GM23338 (cell line): ENCODE measurements around the gene CAPZB. TPM values are rescaled to one million over a fixed set of nuclear protein-coding genes. Genes with fewer than 3 reads are reported as not detected.
A peak's percentile ranks its signal among the peaks of the same experiment; 100 is the strongest.

Source experiments
- ATAC-seq: fragments of 200-7000 bp; cut with Tn5 transposase; 3 replicates; pipeline ENCODE4 v1.9.1; 2020
- DNase-seq: peaks from one replicate; pipeline ENCODE4 v3.0.0-alpha.2; 2015; ENCODE audit warnings: low spot score
- H2AFZ ChIP-seq: fragments of 200-600 bp; sonication (generic); 2 replicates; pipeline ENCODE4 v1.8.0; 2016; ENCODE audit warnings: antibody characterized with exemption, mild to moderate bottlenecking, moderate library complexity
- H3F3A ChIP-seq: fragments of 200-600 bp; sonication (generic); replicated peaks from 2 replicates; pipeline ENCODE4 v1.8.0; 2017; ENCODE audit warnings: antibody characterized with exemption, mixed run types, low read depth
- H3K27ac ChIP-seq: fragments of 200-600 bp; sonication (generic); 2 replicates; pipeline ENCODE4 v1.6.1; 2016; ENCODE audit warnings: low read depth
- H3K27me3 ChIP-seq: fragments of 200-600 bp; sonication (generic); 2 replicates; pipeline ENCODE4 v1.8.0; 2016; ENCODE audit warnings: mild to moderate bottlenecking, mixed run types, moderate library complexity; ENCODE audit not compliant: insufficient read depth
- H3K36me3 ChIP-seq: fragments of 200-600 bp; sonication (generic); 2 replicates; pipeline ENCODE4 v1.8.0; 2016; ENCODE audit warnings: mild to moderate bottlenecking; ENCODE audit not compliant: insufficient read depth
- H3K4me1 ChIP-seq: fragments of 200-600 bp; sonication (generic); 2 replicates; pipeline ENCODE4 v1.8.0; 2016; ENCODE audit warnings: mild to moderate bottlenecking, moderate library complexity; ENCODE audit not compliant: insufficient read depth
- H3K4me2 ChIP-seq: fragments of 200-600 bp; sonication (generic); 2 replicates; pipeline ENCODE4 v1.7.1; 2017; ENCODE audit warnings: mixed run types
- H3K4me3 ChIP-seq: fragments of 200-600 bp; sonication (generic); 2 replicates; pipeline ENCODE4 v1.6.1; 2016; ENCODE audit warnings: mixed run types
- H3K79me2 ChIP-seq: fragments of 200-600 bp; sonication (generic); replicated peaks from 2 replicates; pipeline ENCODE4 v1.8.0; 2017; ENCODE audit warnings: mild to moderate bottlenecking; ENCODE audit not compliant: insufficient read depth
- H3K9me2 ChIP-seq: fragments of 200-600 bp; sonication (generic); 2 replicates; pipeline ENCODE4 v1.8.0; 2017; ENCODE audit not compliant: insufficient read depth
- H4K20me1 ChIP-seq: fragments of 200-600 bp; sonication (generic); replicated peaks from 2 replicates; pipeline ENCODE4 v1.8.0; 2017; ENCODE audit warnings: mild to moderate bottlenecking; ENCODE audit not compliant: insufficient read depth
- H3K27ac Mint-ChIP-seq: 2 replicates; pipeline ENCODE4 v1.8.0; 2020; ENCODE audit warnings: inconsistent platforms, mild to moderate bottlenecking, moderate library complexity, mixed read lengths
- H3K27me3 Mint-ChIP-seq: 3 replicates; pipeline ENCODE4 v1.8.0; 2022; ENCODE audit warnings: low read depth, mild to moderate bottlenecking, moderate library complexity, mixed read lengths, inconsistent platforms; ENCODE audit not compliant: insufficient read depth, poor library complexity
- H3K36me3 Mint-ChIP-seq: 3 replicates; pipeline ENCODE4 v1.8.0; 2021; ENCODE audit warnings: low read depth, mild to moderate bottlenecking, inconsistent platforms, moderate library complexity, mixed read lengths
- H3K4me1 Mint-ChIP-seq: 3 replicates; pipeline ENCODE4 v1.8.0; 2020; ENCODE audit warnings: mild to moderate bottlenecking, inconsistent platforms, mixed read lengths
- H3K4me3 Mint-ChIP-seq: 3 replicates; pipeline ENCODE4 v1.8.0; 2021; ENCODE audit warnings: moderate library complexity, mild to moderate bottlenecking, inconsistent platforms, mixed read lengths
- H3K9me3 Mint-ChIP-seq: 3 replicates; pipeline ENCODE4 v1.8.0; 2020; ENCODE audit warnings: moderate library complexity, mild to moderate bottlenecking, inconsistent platforms, mixed read lengths
- EZH2phosphoT487 ChIP-seq: fragments of 200-600 bp; sonication (generic); IDR thresholded peaks from one replicate; pipeline ENCODE4 v1.8.1; 2018; ENCODE audit warnings: antibody characterized with exemption; ENCODE audit not compliant: unreplicated experiment
- JUNB ChIP-seq: IDR thresholded peaks from one replicate; pipeline ENCODE4 v1.6.1; 2016; ENCODE audit warnings: antibody characterized with exemption; ENCODE audit not compliant: unreplicated experiment
- POLR2AphosphoS5 ChIP-seq: IDR thresholded peaks from 2 replicates; pipeline ENCODE4 v1.6.1; 2016; ENCODE audit warnings: antibody characterized with exemption, low read depth
- STAT1 ChIP-seq: IDR thresholded peaks from one replicate; pipeline ENCODE4 v1.6.1; 2016; ENCODE audit warnings: antibody characterized with exemption; ENCODE audit not compliant: unreplicated experiment
- polyA plus RNA-seq: library from polyadenylated mRNA; unstranded; fragments of >200 nt; fragmentation: Nextera tagmentation; extraction: Ambion mirVana; gene quantifications from 2 replicates; pipeline ENCODE4 v1.2.1, GENCODE V29; 2016
- total RNA-seq: library from RNA; depleted of rRNA; stranded (reverse); fragments of >200 nt; shearing (Covaris generic); gene quantifications from 2 replicates; pipeline ENCODE4 v1.2.3, GENCODE V29; 2014
- TF ChIP-seq, protein P1 (sequence below): fragments of 250-450 bp; sonication (Bioruptor Pico); IDR thresholded peaks from 2 replicates; pipeline ENCODE4 v1.5.0; 2020; ENCODE audit warnings: mild to moderate bottlenecking, moderate library complexity
- TF ChIP-seq, protein P2 (sequence below), 2 experiments: fragments of 200-600 bp in 1 of 2; sonication (generic) in 1 of 2; conservative IDR thresholded peaks; 2 replicates each; pipeline versions ENCODE4 v1.5.1 to v1.6.1; 2016 to 2017; ENCODE audit warnings: antibody characterized with exemption in 2 of 2, low read depth in 2 of 2, mild to moderate bottlenecking in 2 of 2, moderate library complexity in 1 of 2

The CAPZB gene
- total and polyA plus RNA-seq, 2 experiments from 2014 or later: 195 to 348 TPM

DNA sequence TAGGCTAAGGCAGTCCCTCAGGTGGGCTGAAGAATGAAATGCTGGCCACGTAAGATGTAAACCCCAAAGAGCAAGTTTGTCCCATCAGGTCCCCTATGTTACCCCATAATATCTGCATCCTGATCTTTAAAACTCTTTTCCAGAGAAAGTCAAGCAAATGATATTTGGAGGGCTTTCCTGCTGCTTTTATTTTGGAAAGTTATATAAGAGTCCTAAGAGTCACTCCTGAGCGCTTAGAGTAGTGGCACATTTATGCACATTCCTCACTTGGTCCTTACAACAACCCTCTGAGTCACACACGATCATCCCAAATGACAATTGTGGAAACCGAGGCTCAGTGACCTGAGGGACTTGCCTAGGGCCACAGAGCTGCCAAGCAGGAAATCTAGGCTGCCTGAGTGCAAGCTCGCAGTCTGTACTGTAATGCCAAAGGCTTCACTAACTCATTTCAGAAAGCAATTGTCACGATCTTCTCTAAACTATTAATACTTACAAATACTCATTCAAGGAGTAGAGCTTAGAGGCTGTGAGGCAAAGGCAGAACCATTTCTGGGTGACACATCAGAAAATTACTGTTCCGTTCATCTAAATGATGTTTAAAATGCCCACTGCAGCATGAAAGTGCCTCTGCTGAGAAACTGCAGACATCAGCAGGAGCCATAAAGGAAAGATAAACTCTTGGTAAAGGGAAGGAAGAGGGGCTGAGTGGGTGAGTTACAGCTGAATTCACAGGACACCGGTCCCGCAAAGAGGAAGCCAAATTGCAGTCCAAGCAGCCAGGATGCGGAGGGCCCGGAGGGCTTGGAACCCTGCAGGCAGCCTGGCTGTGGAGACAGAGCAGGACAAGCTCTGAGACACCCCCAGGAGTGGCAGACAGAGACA, 30.8 kb downstream of the CAPZB start (continued):
- TF ChIP-seq, protein P1, sequence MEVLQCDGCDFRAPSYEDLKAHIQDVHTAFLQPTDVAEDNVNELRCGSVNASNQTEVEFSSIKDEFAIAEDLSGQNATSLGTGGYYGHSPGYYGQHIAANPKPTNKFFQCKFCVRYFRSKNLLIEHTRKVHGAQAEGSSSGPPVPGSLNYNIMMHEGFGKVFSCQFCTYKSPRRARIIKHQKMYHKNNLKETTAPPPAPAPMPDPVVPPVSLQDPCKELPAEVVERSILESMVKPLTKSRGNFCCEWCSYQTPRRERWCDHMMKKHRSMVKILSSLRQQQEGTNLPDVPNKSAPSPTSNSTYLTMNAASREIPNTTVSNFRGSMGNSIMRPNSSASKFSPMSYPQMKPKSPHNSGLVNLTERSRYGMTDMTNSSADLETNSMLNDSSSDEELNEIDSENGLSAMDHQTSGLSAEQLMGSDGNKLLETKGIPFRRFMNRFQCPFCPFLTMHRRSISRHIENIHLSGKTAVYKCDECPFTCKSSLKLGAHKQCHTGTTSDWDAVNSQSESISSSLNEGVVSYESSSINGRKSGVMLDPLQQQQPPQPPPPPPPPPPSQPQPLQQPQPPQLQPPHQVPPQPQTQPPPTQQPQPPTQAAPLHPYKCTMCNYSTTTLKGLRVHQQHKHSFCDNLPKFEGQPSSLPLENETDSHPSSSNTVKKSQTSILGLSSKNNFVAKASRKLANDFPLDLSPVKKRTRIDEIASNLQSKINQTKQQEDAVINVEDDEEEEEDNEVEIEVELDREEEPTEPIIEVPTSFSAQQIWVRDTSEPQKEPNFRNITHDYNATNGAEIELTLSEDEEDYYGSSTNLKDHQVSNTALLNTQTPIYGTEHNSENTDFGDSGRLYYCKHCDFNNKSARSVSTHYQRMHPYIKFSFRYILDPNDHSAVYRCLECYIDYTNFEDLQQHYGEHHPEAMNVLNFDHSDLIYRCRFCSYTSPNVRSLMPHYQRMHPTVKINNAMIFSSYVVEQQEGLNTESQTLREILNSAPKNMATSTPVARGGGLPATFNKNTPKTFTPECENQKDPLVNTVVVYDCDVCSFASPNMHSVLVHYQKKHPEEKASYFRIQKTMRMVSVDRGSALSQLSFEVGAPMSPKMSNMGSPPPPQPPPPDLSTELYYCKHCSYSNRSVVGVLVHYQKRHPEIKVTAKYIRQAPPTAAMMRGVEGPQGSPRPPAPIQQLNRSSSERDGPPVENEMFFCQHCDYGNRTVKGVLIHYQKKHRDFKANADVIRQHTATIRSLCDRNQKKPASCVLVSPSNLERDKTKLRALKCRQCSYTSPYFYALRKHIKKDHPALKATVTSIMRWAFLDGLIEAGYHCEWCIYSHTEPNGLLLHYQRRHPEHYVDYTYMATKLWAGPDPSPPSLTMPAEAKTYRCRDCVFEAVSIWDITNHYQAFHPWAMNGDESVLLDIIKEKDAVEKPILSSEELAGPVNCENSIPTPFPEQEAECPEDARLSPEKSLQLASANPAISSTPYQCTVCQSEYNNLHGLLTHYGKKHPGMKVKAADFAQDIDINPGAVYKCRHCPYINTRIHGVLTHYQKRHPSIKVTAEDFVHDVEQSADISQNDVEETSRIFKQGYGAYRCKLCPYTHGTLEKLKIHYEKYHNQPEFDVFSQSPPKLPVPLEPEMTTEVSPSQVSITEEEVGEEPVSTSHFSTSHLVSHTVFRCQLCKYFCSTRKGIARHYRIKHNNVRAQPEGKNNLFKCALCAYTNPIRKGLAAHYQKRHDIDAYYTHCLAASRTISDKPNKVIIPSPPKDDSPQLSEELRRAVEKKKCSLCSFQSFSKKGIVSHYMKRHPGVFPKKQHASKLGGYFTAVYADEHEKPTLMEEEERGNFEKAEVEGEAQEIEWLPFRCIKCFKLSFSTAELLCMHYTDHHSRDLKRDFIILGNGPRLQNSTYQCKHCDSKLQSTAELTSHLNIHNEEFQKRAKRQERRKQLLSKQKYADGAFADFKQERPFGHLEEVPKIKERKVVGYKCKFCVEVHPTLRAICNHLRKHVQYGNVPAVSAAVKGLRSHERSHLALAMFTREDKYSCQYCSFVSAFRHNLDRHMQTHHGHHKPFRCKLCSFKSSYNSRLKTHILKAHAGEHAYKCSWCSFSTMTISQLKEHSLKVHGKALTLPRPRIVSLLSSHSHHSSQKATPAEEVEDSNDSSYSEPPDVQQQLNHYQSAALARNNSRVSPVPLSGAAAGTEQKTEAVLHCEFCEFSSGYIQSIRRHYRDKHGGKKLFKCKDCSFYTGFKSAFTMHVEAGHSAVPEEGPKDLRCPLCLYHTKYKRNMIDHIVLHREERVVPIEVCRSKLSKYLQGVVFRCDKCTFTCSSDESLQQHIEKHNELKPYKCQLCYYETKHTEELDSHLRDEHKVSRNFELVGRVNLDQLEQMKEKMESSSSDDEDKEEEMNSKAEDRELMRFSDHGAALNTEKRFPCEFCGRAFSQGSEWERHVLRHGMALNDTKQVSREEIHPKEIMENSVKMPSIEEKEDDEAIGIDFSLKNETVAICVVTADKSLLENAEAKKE: no peak
- TF ChIP-seq, protein P2, sequence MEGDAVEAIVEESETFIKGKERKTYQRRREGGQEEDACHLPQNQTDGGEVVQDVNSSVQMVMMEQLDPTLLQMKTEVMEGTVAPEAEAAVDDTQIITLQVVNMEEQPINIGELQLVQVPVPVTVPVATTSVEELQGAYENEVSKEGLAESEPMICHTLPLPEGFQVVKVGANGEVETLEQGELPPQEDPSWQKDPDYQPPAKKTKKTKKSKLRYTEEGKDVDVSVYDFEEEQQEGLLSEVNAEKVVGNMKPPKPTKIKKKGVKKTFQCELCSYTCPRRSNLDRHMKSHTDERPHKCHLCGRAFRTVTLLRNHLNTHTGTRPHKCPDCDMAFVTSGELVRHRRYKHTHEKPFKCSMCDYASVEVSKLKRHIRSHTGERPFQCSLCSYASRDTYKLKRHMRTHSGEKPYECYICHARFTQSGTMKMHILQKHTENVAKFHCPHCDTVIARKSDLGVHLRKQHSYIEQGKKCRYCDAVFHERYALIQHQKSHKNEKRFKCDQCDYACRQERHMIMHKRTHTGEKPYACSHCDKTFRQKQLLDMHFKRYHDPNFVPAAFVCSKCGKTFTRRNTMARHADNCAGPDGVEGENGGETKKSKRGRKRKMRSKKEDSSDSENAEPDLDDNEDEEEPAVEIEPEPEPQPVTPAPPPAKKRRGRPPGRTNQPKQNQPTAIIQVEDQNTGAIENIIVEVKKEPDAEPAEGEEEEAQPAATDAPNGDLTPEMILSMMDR (conservative IDR thresholded peaks at IDR 0.05; ENCODE audit: low read depth in 2 of 2): no peak

GRCh38 chr1:19453741-19454201, 31.6 kb downstream of the CAPZB start:
- H3K4me3 ChIP-seq: no peak overlapping the region
- peaks cover 100% of the 10 kb centered on the region for H3K79me2 ChIP-seq
- peaks cover 77% of the 10 kb centered on the region for H3K4me1 Mint-ChIP-seq
- H3F3A ChIP-seq: no peaks in the 10 kb centered on the region
- ATAC-seq: peak; percentile 32
- peak overlapping the region; percentile 60 for H3K4me2 ChIP-seq
- H3K27ac ChIP-seq: 0 out of 2 replicates have a peak overlapping the region, but pooled peaks have one; percentile 33
- H2AFZ ChIP-seq: no peak overlapping the region
- H4K20me1 ChIP-seq: peaks cover 96% of the 10 kb centered on the region
- H3K36me3 Mint-ChIP-seq: no peaks in the 10 kb centered on the region
- no peaks in the 10 kb centered on the region for H3K27me3 ChIP-seq
- H3K4me1 ChIP-seq: peaks cover 60% of the 10 kb centered on the region
- H3K9me2 ChIP-seq: no peaks in the 10 kb centered on the region
- no peak for TF ChIP-seq JUNB
- no peak for TF ChIP-seq STAT1
- TF ChIP-seq POLR2AphosphoS5: no peak
- TF ChIP-seq EZH2phosphoT487: no peak
- H3K27ac Mint-ChIP-seq: peak overlapping the region; percentile 13; the same call in 1 of the 2 replicates
- no peaks in the 10 kb centered on the region for H3K9me3 Mint-ChIP-seq
- no peak overlapping the region for H3K4me3 Mint-ChIP-seq
- no peaks in the 10 kb centered on the region for H3K36me3 ChIP-seq
- peaks cover 7% of the 10 kb centered on the region for H3K27me3 Mint-ChIP-seq
- no peak for DNase-seq
